ENCODE measurements around the gene TUSC2. TPM values are rescaled to one million over a fixed set of nuclear protein-coding genes. Genes with fewer than 3 reads are reported as not detected.

The TUSC2 gene
- total RNA-seq, 1 experiment from 2014 or later: 34.0 TPM

DNA sequence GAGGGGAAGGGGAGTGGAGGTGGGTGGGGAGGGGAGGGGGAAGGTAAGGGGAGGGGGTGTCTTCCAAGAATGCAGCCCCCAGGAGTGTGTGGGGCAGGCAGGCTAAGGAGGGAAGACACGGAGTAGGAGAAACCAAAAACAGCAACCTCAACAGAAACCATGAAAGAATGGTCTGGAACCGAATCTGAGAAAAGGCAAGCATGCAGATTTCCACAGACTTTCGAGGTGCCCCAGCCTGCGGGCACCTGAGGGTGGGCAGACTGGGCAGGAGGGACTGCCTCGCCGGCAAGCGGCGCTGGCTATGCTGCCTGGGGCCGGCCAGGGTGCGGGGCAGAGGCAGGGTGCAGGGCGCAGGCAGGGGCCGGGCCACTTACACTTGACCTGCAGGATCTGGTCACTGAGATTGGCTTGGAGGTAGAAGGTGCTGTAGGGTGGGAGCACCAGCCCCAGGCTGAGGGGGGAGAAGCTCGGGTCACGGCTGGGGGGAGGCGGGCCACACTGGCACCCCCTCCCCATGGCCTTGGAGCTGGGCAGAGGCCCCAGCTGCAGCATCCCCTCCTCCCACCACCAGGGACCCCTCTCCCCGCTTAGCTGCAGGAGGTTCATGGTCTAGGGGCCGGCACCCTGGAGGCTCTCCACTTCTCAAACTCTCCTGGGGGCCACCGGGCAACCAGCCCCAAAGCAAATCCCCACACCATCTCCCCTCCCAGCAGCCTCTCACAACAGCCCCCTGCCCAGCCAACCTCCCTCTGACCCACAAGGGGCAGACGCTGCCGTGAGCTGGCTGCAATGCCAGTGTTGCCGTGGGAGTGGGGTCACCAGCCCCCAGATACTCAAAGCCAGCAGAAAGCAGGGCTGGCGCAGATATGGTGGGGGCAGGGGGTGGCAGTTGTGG lies 46.6 kb upstream of the TUSC2 start:
- H3K9me2 ChIP-seq (ENCODE audit: insufficient read depth): no peaks in the 10 kb centered on the region
- POLR2A ChIA-PET: no interaction called here
- RAD21 ChIA-PET (ENCODE audit: low non-redundant PET in 1 of 2, low total read pairs in 2 of 2, uncharacterized antibody in 2 of 2, unreplicated experiment in 2 of 2): no interaction called here
- peaks cover 4% of the 10 kb centered on the region in 2 experiments; a peak in 2 of 4 replicates for H3K4me1 ChIP-seq (ENCODE audit: control insufficient read depth in 1 of 2, insufficient read depth in 2 of 2, low read length in 2 of 2)
- no peaks in the 10 kb centered on the region for H3K9me3 ChIP-seq (ENCODE audit: control insufficient read depth in 1 of 2, insufficient read depth in 1 of 2, low read depth in 1 of 2, low read length in 2 of 2)
- H2AFZ ChIP-seq (ENCODE audit: low read depth, low read length, poor library complexity, severe bottlenecking): no peak overlapping the region
- no peak overlapping the region for H3K9ac ChIP-seq (ENCODE audit: low read length)
- H4K20me1 ChIP-seq (ENCODE audit: insufficient read depth): no peaks in the 10 kb centered on the region
- H3K4me2 ChIP-seq (ENCODE audit: low read length): no peak overlapping the region
- no peak overlapping the region for H3K4me3 ChIP-seq (replicated peaks in 1 of 2; ENCODE audit: low read depth in 1 of 2, low read length in 2 of 2)
- no peak for ATAC-seq
- TF ChIP-seq, protein P1, sequence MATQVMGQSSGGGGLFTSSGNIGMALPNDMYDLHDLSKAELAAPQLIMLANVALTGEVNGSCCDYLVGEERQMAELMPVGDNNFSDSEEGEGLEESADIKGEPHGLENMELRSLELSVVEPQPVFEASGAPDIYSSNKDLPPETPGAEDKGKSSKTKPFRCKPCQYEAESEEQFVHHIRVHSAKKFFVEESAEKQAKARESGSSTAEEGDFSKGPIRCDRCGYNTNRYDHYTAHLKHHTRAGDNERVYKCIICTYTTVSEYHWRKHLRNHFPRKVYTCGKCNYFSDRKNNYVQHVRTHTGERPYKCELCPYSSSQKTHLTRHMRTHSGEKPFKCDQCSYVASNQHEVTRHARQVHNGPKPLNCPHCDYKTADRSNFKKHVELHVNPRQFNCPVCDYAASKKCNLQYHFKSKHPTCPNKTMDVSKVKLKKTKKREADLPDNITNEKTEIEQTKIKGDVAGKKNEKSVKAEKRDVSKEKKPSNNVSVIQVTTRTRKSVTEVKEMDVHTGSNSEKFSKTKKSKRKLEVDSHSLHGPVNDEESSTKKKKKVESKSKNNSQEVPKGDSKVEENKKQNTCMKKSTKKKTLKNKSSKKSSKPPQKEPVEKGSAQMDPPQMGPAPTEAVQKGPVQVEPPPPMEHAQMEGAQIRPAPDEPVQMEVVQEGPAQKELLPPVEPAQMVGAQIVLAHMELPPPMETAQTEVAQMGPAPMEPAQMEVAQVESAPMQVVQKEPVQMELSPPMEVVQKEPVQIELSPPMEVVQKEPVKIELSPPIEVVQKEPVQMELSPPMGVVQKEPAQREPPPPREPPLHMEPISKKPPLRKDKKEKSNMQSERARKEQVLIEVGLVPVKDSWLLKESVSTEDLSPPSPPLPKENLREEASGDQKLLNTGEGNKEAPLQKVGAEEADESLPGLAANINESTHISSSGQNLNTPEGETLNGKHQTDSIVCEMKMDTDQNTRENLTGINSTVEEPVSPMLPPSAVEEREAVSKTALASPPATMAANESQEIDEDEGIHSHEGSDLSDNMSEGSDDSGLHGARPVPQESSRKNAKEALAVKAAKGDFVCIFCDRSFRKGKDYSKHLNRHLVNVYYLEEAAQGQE (IDR thresholded peaks at IDR 0.05; ENCODE audit: low read depth): no peak
- BruUV-seq (replicated peaks): no TSS peak
- DNase-seq (ENCODE audit: low read depth, low spot score): no peak
- no peaks in the 10 kb centered on the region for H3K79me2 ChIP-seq (ENCODE audit: insufficient read depth, low read length)
- intact Hi-C loops (cut with micrococcal nuclease): no loop called here
- CTCF ChIA-PET: no interaction called here
- H3K36me3 ChIP-seq (ENCODE audit: control insufficient read depth in 1 of 2, insufficient read depth in 2 of 2, low read length in 2 of 2): no peaks in the 10 kb centered on the region
- H3K27ac ChIP-seq (ENCODE audit: low read depth, low read length): no peak overlapping the region
- no peaks in the 10 kb centered on the region for H3K27me3 ChIP-seq (ENCODE audit: insufficient read depth, low read length)
